ENCODE data around the gene TMEM38B.
A peak's percentile ranks its signal among the peaks of the same experiment; 100 is the strongest.

TMEM38B gene

GRCh38 chr9:105694190-105694847, at the start of gene TMEM38B:
Gene TMEM38B, plus strand, starts transcription at chr9:105694541. Its CDS starts 120 bp downstream, at chr9:105694661.
- peak; percentile 52 to 70 for DNase-seq (ENCODE audit: low read depth in 2 of 2)

GRCh38 chr9:105646879-105647594, 47.3 kb upstream of the TMEM38B start:
- no peak for DNase-seq (ENCODE audit: low read depth in 2 of 2)

GRCh38 chr9:105647595-105648349, 46.6 kb upstream of the TMEM38B start:
- DNase-seq (ENCODE audit: low read depth in 2 of 2), result no peak

GRCh38 chr9:105651806-105652205, 42.5 kb upstream of the TMEM38B start:
- no peak for DNase-seq (ENCODE audit: low read depth in 2 of 2)

GRCh38 chr9:105656131-105656921, 38.0 kb upstream of the TMEM38B start:
- DNase-seq (ENCODE audit: low read depth in 2 of 2), result no peak

GRCh38 chr9:105658351-105658750, 36.0 kb upstream of the TMEM38B start:
- DNase-seq (ENCODE audit: low read depth in 2 of 2), result no peak

- DNase-seq (ENCODE audit: low read depth in 2 of 2), result no peak
Measured at GRCh38 chr9:105661011-105661410, 33.3 kb upstream of the TMEM38B start.

GRCh38 chr9:105662184-105663104, 31.9 kb upstream of the TMEM38B start, which contains the start of gene TAL2:
Gene TAL2, plus strand, starts transcription at chr9:105662457. Its CDS starts 40 bp downstream, at chr9:105662497.
- no peak for DNase-seq (ENCODE audit: low read depth in 2 of 2)

GRCh38 chr9:105663914-105664313, 30.4 kb upstream of the TMEM38B start:
- no peak for DNase-seq (ENCODE audit: low read depth in 2 of 2)

- DNase-seq (ENCODE audit: low read depth in 2 of 2), result no peak
Measured at GRCh38 chr9:105667867-105668266, 26.5 kb upstream of the TMEM38B start.

GRCh38 chr9:105670315-105670714, 24.0 kb upstream of the TMEM38B start:
- DNase-seq (ENCODE audit: low read depth in 2 of 2), result no peak

GRCh38 chr9:105670775-105671174, 23.6 kb upstream of the TMEM38B start:
- DNase-seq (ENCODE audit: low read depth in 2 of 2), result no peak

GRCh38 chr9:105672711-105673234, 21.6 kb upstream of the TMEM38B start:
- DNase-seq (ENCODE audit: low read depth in 2 of 2), result no peak

- no peak for DNase-seq (ENCODE audit: low read depth in 2 of 2)
Measured at GRCh38 chr9:105673850-105674387, 20.4 kb upstream of the TMEM38B start.

- no peak for DNase-seq (ENCODE audit: low read depth in 2 of 2)
Measured at GRCh38 chr9:105676351-105676923, 17.9 kb upstream of the TMEM38B start.

- no peak for DNase-seq (ENCODE audit: low read depth in 2 of 2)
Measured at GRCh38 chr9:105678163-105678562, 16.2 kb upstream of the TMEM38B start.

GRCh38 chr9:105678781-105679180, 15.6 kb upstream of the TMEM38B start:
- no peak for DNase-seq (ENCODE audit: low read depth in 2 of 2)

- no peak for DNase-seq (ENCODE audit: low read depth in 2 of 2)
Measured at GRCh38 chr9:105679257-105680022, 14.9 kb upstream of the TMEM38B start.

GRCh38 chr9:105681313-105681712, 13.0 kb upstream of the TMEM38B start:
- DNase-seq (ENCODE audit: low read depth in 2 of 2), result no peak

Data from stimulated activated CD4-positive, alpha-beta T cell treated with anti-CD3 and anti-CD28 coated beads, Interleukin-12 subunit alpha, Interleukin-12 subunit beta, amount 100 ng/mL, for 24 hours (primary cell).